LNCAP (cell line): ENCODE results near the gene LBP.

Experiments
- CTCF ChIP-seq: fragments of 450-650 bp; IDR thresholded peaks from 2 replicates; pipeline ENCODE4 v1.5.1; 2017; ENCODE audit warnings: mild to moderate bottlenecking

LBP gene

GRCh38 chr20:38342713-38343310 lies 3.5 kb upstream of the LBP start:
- TF ChIP-seq CTCF = no peak

- no peak for TF ChIP-seq CTCF
These were observed 2.8 kb upstream of the LBP start for GRCh38 chr20:38343311-38344106.

DNA sequence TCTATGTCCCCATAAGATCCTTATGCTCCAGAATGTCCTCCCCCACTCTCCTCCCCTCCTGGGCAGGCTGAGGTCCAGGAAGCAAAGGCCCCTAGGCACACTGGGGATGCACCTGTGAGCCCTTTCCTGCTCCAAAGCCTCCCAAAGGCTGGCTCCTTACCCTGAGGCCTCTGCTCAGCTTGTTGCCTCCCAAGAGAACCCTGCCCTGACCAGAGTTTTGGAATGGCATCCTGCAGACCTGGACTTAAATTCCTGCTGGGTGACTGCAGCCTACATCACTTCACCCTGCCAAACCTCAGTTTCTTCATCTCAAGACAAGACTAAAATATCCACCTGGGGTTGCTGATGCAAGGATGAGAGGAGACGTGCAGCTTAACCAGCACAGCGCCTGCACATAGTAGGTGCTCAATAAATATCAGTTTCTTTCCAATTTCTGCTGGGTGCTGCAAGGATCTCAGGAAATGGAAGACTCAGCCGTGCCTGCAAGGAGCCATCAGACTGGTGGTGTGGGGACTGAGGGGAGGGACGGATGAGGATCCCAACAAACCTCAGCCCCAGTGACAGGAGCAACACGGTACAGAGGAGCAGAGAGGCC lies 2.1 kb upstream of the LBP start:
- no peak for TF ChIP-seq CTCF

- no peak for TF ChIP-seq CTCF
These were observed 639 bp upstream of the LBP start for GRCh38 chr20:38345643-38346042.

- no peak for TF ChIP-seq CTCF
These were observed 459 bp downstream of the LBP start for GRCh38 chr20:38346741-38347140.

GRCh38 chr20:38349856-38350255 lies 3.6 kb downstream of the LBP start:
- TF ChIP-seq CTCF = no peak

DNA sequence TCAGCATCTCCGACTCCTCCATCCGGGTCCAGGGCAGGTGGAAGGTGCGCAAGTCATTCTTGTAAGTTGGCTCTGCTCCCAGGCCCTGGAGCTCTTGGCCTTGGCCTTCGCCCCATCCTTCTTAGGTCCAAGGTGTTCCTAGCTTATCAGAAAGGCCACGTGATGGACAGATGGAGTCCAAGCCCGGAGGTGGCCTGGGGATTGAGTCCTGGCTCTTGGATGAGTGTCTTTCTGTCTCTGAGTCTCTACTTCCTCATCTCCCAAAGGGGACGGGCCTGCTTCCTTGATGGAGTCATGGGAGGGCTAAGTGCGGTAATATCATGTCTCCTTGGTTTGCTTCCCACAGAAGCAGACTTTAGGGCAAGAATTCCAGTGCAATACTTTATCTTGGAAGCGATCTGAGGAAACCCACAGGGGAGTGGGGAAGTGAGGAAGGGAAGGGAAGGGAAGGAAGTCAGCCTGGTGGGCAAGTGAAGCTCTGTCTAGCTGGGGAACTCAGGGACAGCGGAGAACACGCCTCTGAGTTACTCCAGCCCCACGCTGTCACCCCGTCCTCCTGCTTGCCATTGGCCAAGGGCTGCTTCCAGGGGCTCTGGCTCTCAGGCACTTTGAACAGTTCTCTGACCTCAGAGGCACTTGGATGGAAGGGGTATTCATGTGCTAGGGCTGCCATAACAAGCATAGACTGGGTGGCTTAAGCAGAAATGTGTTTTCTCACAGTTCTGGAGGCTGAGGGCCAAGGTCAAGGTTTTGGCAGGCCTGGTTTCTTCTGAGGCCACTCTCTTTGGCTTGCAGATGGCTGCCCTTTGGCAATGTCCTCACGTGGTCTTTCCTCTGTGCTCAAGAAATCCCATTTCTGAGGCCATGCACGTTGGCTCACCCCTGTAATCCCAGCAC lies 4.8 kb downstream of the LBP start:
- no peak for TF ChIP-seq CTCF
